GM21515 (cell line): Measurements from ENCODE around the gene EGLN3.
"Not testable (repeated sequence)": the region's sequence is repeated elsewhere in the genome, so short reads cannot be mapped to it uniquely, and the experiment has no call there.

Source experiments
- ATAC-seq: cut with Tn5 transposase; IDR thresholded peaks from one replicate; pipeline ENCODE4 v1.9.1; 2021; ENCODE audit not compliant: unreplicated experiment

Gene EGLN3

GRCh38 chr14:33962466-33962865, 11.6 kb upstream of the EGLN3 start:
- not testable (repeated sequence) for ATAC-seq

- no peak for ATAC-seq
These were observed 11.1 kb upstream of the EGLN3 start for GRCh38 chr14:33962016-33962415.

- no peak for ATAC-seq
These were observed 8.8 kb upstream of the EGLN3 start for GRCh38 chr14:33959692-33960151.

- no peak for ATAC-seq
These were observed 7.8 kb upstream of the EGLN3 start for GRCh38 chr14:33958605-33959226.

- no peak for ATAC-seq
These were observed 7.1 kb upstream of the EGLN3 start for GRCh38 chr14:33957993-33958392.

GRCh38 chr14:33957299-33957698, 6.4 kb upstream of the EGLN3 start:
- ATAC-seq: no peak

- no peak for ATAC-seq
These were observed 5.8 kb upstream of the EGLN3 start for GRCh38 chr14:33956640-33957039.

GRCh38 chr14:33954016-33954598, 3.2 kb upstream of the EGLN3 start:
- ATAC-seq: no peak

- ATAC-seq: no peak
These were observed 1.7 kb upstream of the EGLN3 start for GRCh38 chr14:33952541-33952940.

GRCh38 chr14:33951183-33951840, 438 bp upstream of the EGLN3 start:
- no peak for ATAC-seq

- ATAC-seq: no peak
These were observed 1.4 kb downstream of the EGLN3 start for GRCh38 chr14:33949411-33949893.

GRCh38 chr14:33948869-33949408, 1.9 kb downstream of the EGLN3 start:
- ATAC-seq: no peak

GRCh38 chr14:33948145-33948868, 2.6 kb downstream of the EGLN3 start:
- no peak for ATAC-seq

GRCh38 chr14:33946679-33947476, 4.0 kb downstream of the EGLN3 start:
- ATAC-seq: no peak

- no peak for ATAC-seq
These were observed 5.4 kb downstream of the EGLN3 start for GRCh38 chr14:33945210-33946088.

GRCh38 chr14:33943096-33943883, 7.6 kb downstream of the EGLN3 start:
- no peak for ATAC-seq

GRCh38 chr14:33941718-33942117, 9.2 kb downstream of the EGLN3 start:
- no peak for ATAC-seq

- ATAC-seq: no peak
These were observed 10.3 kb downstream of the EGLN3 start for GRCh38 chr14:33940561-33941011.
